H1 (cell line): ENCODE measurements around the gene KCNA10. TPM values are rescaled to one million over a fixed set of nuclear protein-coding genes. Genes with fewer than 3 reads are reported as not detected.

Source experiments
- CTCF ChIA-PET: fragments of 300-600 bp; sonication (Branson Sonifier 250); formaldehyde crosslinking; loops from one replicate; lab custom pipeline; 2021; ENCODE audit not compliant: partially characterized antibody; lab: Charles Lee
- POLR2A ChIA-PET: fragments of 300-600 bp; sonication (Branson Sonifier 250); formaldehyde crosslinking; loops from one replicate; lab custom pipeline; 2021; ENCODE audit warnings: inconsistent platforms; ENCODE audit not compliant: partially characterized antibody; lab: Charles Lee
- DNase-seq, 2 experiments: peaks; one replicate each; pipeline versions ENCODE4 v3.0.0 to v3.0.0-alpha.2; 2010 to 2022; ENCODE audit warnings: low spot score in 2 of 2, low read depth in 1 of 2, mixed read lengths in 1 of 2
- FAIRE-seq: peaks from 2 replicates; lab custom pipeline; 2011; peaks lifted over from hg19 to GRCh38; lab: Jason Lieb, UNC
- H2AFZ ChIP-seq: 2 replicates; pipeline ENCODE4 v1.8.1; 2012; ENCODE audit warnings: low read length, inconsistent platforms
- H2AK5ac ChIP-seq: 2 replicates; pipeline ENCODE4 v1.6.1; 2013; ENCODE audit warnings: low read depth, low read length
- H2BK120ac ChIP-seq: replicated peaks from 2 replicates; pipeline ENCODE3; 2013; ENCODE audit warnings: low read depth, low read length, inconsistent platforms
- H2BK12ac ChIP-seq: 2 replicates; pipeline ENCODE4 v1.6.1; 2013; ENCODE audit warnings: low read depth, low read length
- H2BK15ac ChIP-seq: 2 replicates; pipeline ENCODE4 v1.6.1; 2013; ENCODE audit warnings: low read length
- H2BK20ac ChIP-seq: 2 replicates; pipeline ENCODE4 v1.6.1; 2013; ENCODE audit warnings: low read length
- H2BK5ac ChIP-seq: 2 replicates; pipeline ENCODE4 v1.6.1; 2013; ENCODE audit warnings: low read depth, low read length
- H3K14ac ChIP-seq: 2 replicates; pipeline ENCODE4 v1.6.1; 2013; ENCODE audit warnings: inconsistent platforms; ENCODE audit not compliant: insufficient read length
- H3K18ac ChIP-seq: 2 replicates; pipeline ENCODE4 v1.6.1; 2013; ENCODE audit warnings: low read length; ENCODE audit errors: extremely low read depth
- H3K23ac ChIP-seq: 2 replicates; pipeline ENCODE4 v1.6.1; 2013; ENCODE audit warnings: inconsistent platforms; ENCODE audit not compliant: insufficient read length
- H3K23me2 ChIP-seq: 2 replicates; pipeline ENCODE4 v1.6.1; 2013; ENCODE audit warnings: low read depth, low read length
- H3K27ac ChIP-seq: 2 replicates; pipeline ENCODE4 v1.6.1; 2011; ENCODE audit warnings: low read depth, low read length, inconsistent platforms
- H3K27me3 ChIP-seq, 4 experiments: replicated peaks in 1 of 4; 1 replicate in 1 of 4; 2 replicates in 3 of 4; pipeline versions ENCODE4 v1.6.1 to v1.8.1; 2011 to 2013; ENCODE audit warnings: low read length in 3 of 4, mild to moderate bottlenecking in 3 of 4, inconsistent platforms in 2 of 4, mixed read lengths in 2 of 4, moderate library complexity in 1 of 4; ENCODE audit not compliant: control insufficient read depth in 3 of 4, insufficient read depth in 3 of 4; ENCODE audit errors: extremely low read depth in 1 of 4
- H3K36me3 ChIP-seq, 4 experiments: 2 replicates each; pipeline versions ENCODE4 v1.6.1 to v1.8.1; 2011 to 2013; ENCODE audit warnings: mild to moderate bottlenecking in 4 of 4, low read length in 3 of 4, moderate library complexity in 2 of 4, control low read depth in 1 of 4, inconsistent platforms in 1 of 4; ENCODE audit not compliant: insufficient read depth in 4 of 4, control insufficient read depth in 2 of 4
- H3K4ac ChIP-seq: replicated peaks from 2 replicates; pipeline ENCODE3; 2013; ENCODE audit warnings: low read length, low read depth, mixed read lengths, inconsistent platforms; ENCODE audit not compliant: insufficient read length
- H3K4me1 ChIP-seq, 4 experiments: replicated peaks in 1 of 4; 1 replicate in 1 of 4; 2 replicates in 3 of 4; pipeline versions ENCODE4 v1.6.1 to v1.8.1; 2011 to 2013; ENCODE audit warnings: low read length in 3 of 4, inconsistent platforms in 2 of 4, mixed read lengths in 1 of 4; ENCODE audit not compliant: insufficient read depth in 4 of 4, control insufficient read depth in 3 of 4
- H3K4me2 ChIP-seq, 2 experiments: 2 replicates each; pipeline versions ENCODE4 v1.6.1 to v1.8.1; 2011 to 2013; ENCODE audit warnings: low read depth in 2 of 2, low read length in 2 of 2, control low read depth in 1 of 2, inconsistent platforms in 1 of 2, mild to moderate bottlenecking in 1 of 2; ENCODE audit not compliant: insufficient read depth in 1 of 2
- H3K4me3 ChIP-seq, 4 experiments: fragments of 200-600, 300-600 bp in 1 of 4; sonication (generic), shearing (Covaris generic), sonication (Bioruptor Twin) in 1 of 4; 2 replicates each; pipeline versions ENCODE4 v1.5.1 to v1.8.1; 2011 to 2016; ENCODE audit warnings: low read length in 4 of 4, low read depth in 3 of 4, control low read depth in 2 of 4, inconsistent platforms in 2 of 4, mild to moderate bottlenecking in 2 of 4, mixed read lengths in 1 of 4, moderate library complexity in 1 of 4; ENCODE audit not compliant: insufficient read depth in 2 of 4; ENCODE audit errors: extremely low read depth in 1 of 4
- H3K56ac ChIP-seq: replicated peaks from 2 replicates; pipeline ENCODE3; 2013; ENCODE audit warnings: low read depth, mild to moderate bottlenecking, mixed read lengths, low read length, inconsistent platforms; ENCODE audit not compliant: insufficient read length
- H3K79me1 ChIP-seq: 2 replicates; pipeline ENCODE4 v1.6.1; 2013; ENCODE audit warnings: low read depth, low read length, control low read depth
- H3K79me2 ChIP-seq, 2 experiments: 2 replicates each; pipeline versions ENCODE4 v1.6.1 to v1.8.1; 2012 to 2013; ENCODE audit warnings: low read length in 2 of 2, mild to moderate bottlenecking in 2 of 2, inconsistent platforms in 1 of 2; ENCODE audit not compliant: insufficient read depth in 2 of 2, control insufficient read depth in 1 of 2
- H3K9ac ChIP-seq, 4 experiments: replicated peaks in 1 of 4; 1 replicate in 1 of 4; 2 replicates in 3 of 4; pipeline versions ENCODE4 v1.6.1 to v1.8.1; 2011 to 2013; ENCODE audit warnings: low read depth in 3 of 4, low read length in 3 of 4, control low read depth in 2 of 4, mild to moderate bottlenecking in 2 of 4, moderate library complexity in 2 of 4, inconsistent platforms in 1 of 4; ENCODE audit errors: extremely low read depth in 1 of 4
- H3K9me3 ChIP-seq, 2 experiments: 2 replicates each; pipeline versions ENCODE4 v1.6.1 to v1.8.1; 2012 to 2013; ENCODE audit warnings: mild to moderate bottlenecking in 2 of 2, moderate library complexity in 2 of 2, control low read depth in 1 of 2, inconsistent platforms in 1 of 2, low read depth in 1 of 2, low read length in 1 of 2, mixed read lengths in 1 of 2; ENCODE audit not compliant: insufficient read depth in 2 of 2
- H4K20me1 ChIP-seq, 2 experiments: replicated peaks in 1 of 2; 2 replicates each; pipeline versions ENCODE3 to v1.8.1; 2011 to 2013; ENCODE audit warnings: inconsistent platforms in 2 of 2, low read length in 2 of 2, mild to moderate bottlenecking in 1 of 2; ENCODE audit not compliant: insufficient read depth in 2 of 2, control insufficient read depth in 1 of 2
- H4K5ac ChIP-seq: 2 replicates; pipeline ENCODE4 v1.6.1; 2013; ENCODE audit warnings: low read length, low read depth, mixed read lengths, inconsistent platforms; ENCODE audit not compliant: insufficient read length
- H4K8ac ChIP-seq: 2 replicates; pipeline ENCODE4 v1.8.0; 2013; ENCODE audit warnings: mild to moderate bottlenecking, moderate library complexity, low read length, inconsistent platforms; ENCODE audit not compliant: insufficient read depth; ENCODE audit errors: extremely low read depth
- H4K91ac ChIP-seq: replicated peaks from 2 replicates; pipeline ENCODE3; 2013; ENCODE audit warnings: low read length, mixed read lengths, inconsistent platforms; ENCODE audit not compliant: insufficient read length
- BRCA1 ChIP-seq: IDR thresholded peaks from 2 replicates; pipeline ENCODE4 v1.6.1; 2012; ENCODE audit warnings: low read depth, low read length, improper control_type of control experiment
- CTBP2 ChIP-seq: IDR thresholded peaks from 2 replicates; pipeline ENCODE4 v1.7.0; 2011; ENCODE audit warnings: borderline replicate concordance, mild to moderate bottlenecking, moderate library complexity, mixed read lengths, low read length; ENCODE audit not compliant: insufficient read depth, insufficient read length
- FOSL1 ChIP-seq: IDR thresholded peaks from 2 replicates; pipeline ENCODE4 v1.6.1; 2011; ENCODE audit warnings: mild to moderate bottlenecking, low read depth, low read length, moderate library complexity; ENCODE audit not compliant: insufficient read depth
- JUND ChIP-seq: IDR thresholded peaks from 2 replicates; pipeline ENCODE4 v1.6.1; 2011; ENCODE audit warnings: mild to moderate bottlenecking, improper control_type of control experiment, low read length
- NRF1 ChIP-seq: IDR thresholded peaks from 2 replicates; pipeline ENCODE4 v1.6.1; 2011; ENCODE audit warnings: mild to moderate bottlenecking, low read depth, low read length, improper control_type of control experiment
- RAD21 ChIP-seq, 2 experiments: IDR thresholded peaks in 1 of 2; conservative IDR thresholded peaks in 1 of 2; 2 replicates each; pipeline ENCODE4 v1.6.1; 2011; ENCODE audit warnings: low read depth in 2 of 2, low read length in 2 of 2, improper control_type of control experiment in 1 of 2, inconsistent platforms in 1 of 2, mild to moderate bottlenecking in 1 of 2, moderate library complexity in 1 of 2
- SIRT6 ChIP-seq: IDR thresholded peaks from one replicate; pipeline ENCODE4 v1.7.1; 2012; ENCODE audit warnings: low read length, inconsistent platforms
- SP2 ChIP-seq: IDR thresholded peaks from 2 replicates; pipeline ENCODE4 v1.6.1; 2012; ENCODE audit warnings: mild to moderate bottlenecking, low read length, inconsistent platforms
- WGBS, 2 experiments: shearing (Covaris generic) in 1 of 2; methylation state at CpG; one replicate each; pipeline versions ENCODE4 v1.1.6 to v1.1.7; 2013 to 2015; ENCODE audit warnings: low lambda C conversion rate in 2 of 2, mixed read lengths in 2 of 2, inconsistent platforms in 1 of 2, low coverage in 1 of 2, missing lambda C conversion rate in 1 of 2; ENCODE audit not compliant: insufficient replicate concordance in 2 of 2, insufficient coverage in 1 of 2, insufficient read length in 1 of 2; ENCODE audit errors: extremely low coverage in 1 of 2, missing lambda C conversion rate in 1 of 2; 5-methylcytosine and 5-hydroxymethylcytosine counted together
- polyA plus RNA-seq, 7 experiments: library from polyadenylated mRNA; depleted of rRNA in 3 of 7; stranded (reverse) in 5 of 7; unstranded in 2 of 7; fragments of >200 nt in 5 of 7; fragments of 200-250 nt in 2 of 7; gene quantifications; 1 replicate in 5 of 7; 2 replicates in 1 of 7; 4 replicates in 1 of 7; pipeline versions ENCODE4 v1.2.1 to v1.2.3, GENCODE V29; 2011 to 2013; ENCODE audit warnings: missing spikeins in 2 of 7, mixed read lengths in 2 of 7
- total RNA-seq: library from RNA; stranded (reverse); fragmentation: NEBNext Ultra II Directional; extraction: Animal tissue kit (Norgen Biotek cat#: 25700); gene quantifications from 2 replicates; pipeline ENCODE4 v1.2.1, GENCODE V29; 2021
- TF ChIP-seq, protein P1 (sequence below), 3 experiments: IDR thresholded peaks; 1 replicate in 2 of 3; 2 replicates in 1 of 3; pipeline versions ENCODE4 v1.5.1 to v1.6.1; 2011; ENCODE audit warnings: low read length in 3 of 3, mild to moderate bottlenecking in 3 of 3, inconsistent platforms in 2 of 3, low read depth in 1 of 3, moderate library complexity in 1 of 3; ENCODE audit not compliant: insufficient read depth in 1 of 3; ENCODE audit errors: control extremely low read depth in 1 of 3
- TF ChIP-seq, protein P2 (sequence below): IDR thresholded peaks from 2 replicates; pipeline ENCODE4 v1.6.1; 2011; ENCODE audit warnings: low read length, improper control_type of control experiment

Gene KCNA10
- total and polyA plus RNA-seq, 2 of the 8 experiments (the other 6 are each of a cell fraction or from before 2014, with no cell fraction given), result not detected

- Histone ChIP-seq H3K9ac (no peak overlapping the region), H3K9me3 (no peaks in the 10 kb centered on the region), H2BK20ac (no peak overlapping the region), H3K27ac (no peak overlapping the region), H2AK5ac (no peak overlapping the region), H3K4ac (no peak overlapping the region), H3K18ac (no peak overlapping the region), H3K36me3 (no peaks in the 10 kb centered on the region), H4K20me1 (no peaks in the 10 kb centered on the region), H3K4me2 (no peak overlapping the region), H3K79me1 (no peaks in the 10 kb centered on the region), H2BK5ac (no peak overlapping the region), H4K91ac (no peak overlapping the region), H3K56ac (no peak overlapping the region), H2BK120ac (no peak overlapping the region), H3K4me3 (no peak overlapping the region), H3K79me2 (no peaks in the 10 kb centered on the region), H3K23me2 (no peaks in the 10 kb centered on the region), H2BK12ac (no peak overlapping the region), H4K8ac (no peak overlapping the region), H2BK15ac (no peak overlapping the region), H3K27me3 (peaks cover 0 to 5% (median 1%) of the 10 kb centered on the region in 4 experiments; a peak in 1 of 7 replicates), H2AFZ (no peak overlapping the region), H4K5ac (no peak overlapping the region), H3K23ac (no peak overlapping the region), H3K14ac (no peak overlapping the region), H3K4me1 (no peaks in the 10 kb centered on the region)
- WGBS, 2 experiments, result 89% methylated on average over 16 of the region's 16 CpGs; no CpG with 5 or more reads in 1 of the 2 experiments
- CTCF ChIA-PET, result interaction anchor here (1.2 to 25.0 kb wide), 7 partner anchors 15 to 226 kb away, joined by 3 to 302 read pairs (median 8); partner anchors contain the start of genes KCNA10 and KCNA2
- no peak for DNase-seq
- no peak for FAIRE-seq
- POLR2A ChIA-PET, result no interaction called here
- no peak for TF ChIP-seq BRCA1
- TF ChIP-seq SP2, result no peak
- no peak for TF ChIP-seq CTBP2
- peak in 1 of 2 experiments; percentile 14; a peak in 1 of 4 replicates for TF ChIP-seq RAD21 (IDR thresholded peaks at IDR 0.05 in 1 of 2, conservative IDR thresholded peaks at IDR 0.05 in 1 of 2; ENCODE audit: low read depth in 2 of 2, low read length in 2 of 2)
- TF ChIP-seq SIRT6, result no peak
- no peak for TF ChIP-seq JUND
- no peak for TF ChIP-seq FOSL1
- TF ChIP-seq NRF1, result no peak
- TF ChIP-seq, protein P1, sequence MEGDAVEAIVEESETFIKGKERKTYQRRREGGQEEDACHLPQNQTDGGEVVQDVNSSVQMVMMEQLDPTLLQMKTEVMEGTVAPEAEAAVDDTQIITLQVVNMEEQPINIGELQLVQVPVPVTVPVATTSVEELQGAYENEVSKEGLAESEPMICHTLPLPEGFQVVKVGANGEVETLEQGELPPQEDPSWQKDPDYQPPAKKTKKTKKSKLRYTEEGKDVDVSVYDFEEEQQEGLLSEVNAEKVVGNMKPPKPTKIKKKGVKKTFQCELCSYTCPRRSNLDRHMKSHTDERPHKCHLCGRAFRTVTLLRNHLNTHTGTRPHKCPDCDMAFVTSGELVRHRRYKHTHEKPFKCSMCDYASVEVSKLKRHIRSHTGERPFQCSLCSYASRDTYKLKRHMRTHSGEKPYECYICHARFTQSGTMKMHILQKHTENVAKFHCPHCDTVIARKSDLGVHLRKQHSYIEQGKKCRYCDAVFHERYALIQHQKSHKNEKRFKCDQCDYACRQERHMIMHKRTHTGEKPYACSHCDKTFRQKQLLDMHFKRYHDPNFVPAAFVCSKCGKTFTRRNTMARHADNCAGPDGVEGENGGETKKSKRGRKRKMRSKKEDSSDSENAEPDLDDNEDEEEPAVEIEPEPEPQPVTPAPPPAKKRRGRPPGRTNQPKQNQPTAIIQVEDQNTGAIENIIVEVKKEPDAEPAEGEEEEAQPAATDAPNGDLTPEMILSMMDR (IDR thresholded peaks at IDR 0.05; ENCODE audit: control extremely low read depth in 1 of 3, insufficient read depth in 1 of 3, low read depth in 1 of 3, low read length in 3 of 3), result peak; percentile 5 to 26 (median 14); a peak in 3 of 4 replicates
- TF ChIP-seq, protein P2, sequence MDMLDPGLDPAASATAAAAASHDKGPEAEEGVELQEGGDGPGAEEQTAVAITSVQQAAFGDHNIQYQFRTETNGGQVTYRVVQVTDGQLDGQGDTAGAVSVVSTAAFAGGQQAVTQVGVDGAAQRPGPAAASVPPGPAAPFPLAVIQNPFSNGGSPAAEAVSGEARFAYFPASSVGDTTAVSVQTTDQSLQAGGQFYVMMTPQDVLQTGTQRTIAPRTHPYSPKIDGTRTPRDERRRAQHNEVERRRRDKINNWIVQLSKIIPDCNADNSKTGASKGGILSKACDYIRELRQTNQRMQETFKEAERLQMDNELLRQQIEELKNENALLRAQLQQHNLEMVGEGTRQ, result no peak
Measured at GRCh38 chr1:110538075-110538474, 19.1 kb upstream of the KCNA10 start.
